ENCODE measurements around the gene ANAPC15.

ANAPC15 gene

DNA sequence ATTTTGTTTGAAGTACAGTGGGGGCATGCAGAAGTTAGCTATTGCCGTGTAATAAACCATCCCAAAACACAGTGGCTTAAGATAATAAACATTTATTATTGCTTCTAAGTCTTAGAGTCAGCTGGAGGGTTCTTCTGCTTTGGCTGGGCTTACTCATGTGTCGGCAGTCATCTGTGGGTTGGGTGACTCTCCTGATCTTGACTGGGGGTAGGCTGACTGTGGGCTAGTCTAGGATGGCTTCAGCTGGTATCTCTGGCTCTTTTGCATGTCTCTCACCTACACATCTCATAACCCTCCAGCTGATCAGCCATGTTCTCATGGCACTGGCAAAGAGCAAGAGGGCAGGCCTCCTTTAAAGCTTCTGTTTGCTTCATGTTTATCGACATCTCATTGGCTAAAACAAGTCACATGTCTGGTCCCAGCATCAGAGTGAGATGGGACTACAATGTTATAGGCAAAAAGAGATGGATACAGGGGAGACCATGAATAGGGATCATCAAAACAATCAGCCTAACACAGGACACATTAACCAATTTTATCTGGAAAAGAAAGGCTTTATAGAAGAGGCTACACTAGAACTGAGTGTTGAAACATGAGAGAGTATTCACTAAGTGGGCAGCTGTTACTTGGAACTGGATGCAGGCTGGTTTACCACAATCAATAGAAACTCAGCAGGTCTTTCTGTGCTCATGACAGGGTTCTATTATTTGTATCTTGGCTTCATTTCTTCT, 26.7 kb downstream of the ANAPC15 start:
- no peak for DNase-seq (ENCODE audit: low spot score)

DNA sequence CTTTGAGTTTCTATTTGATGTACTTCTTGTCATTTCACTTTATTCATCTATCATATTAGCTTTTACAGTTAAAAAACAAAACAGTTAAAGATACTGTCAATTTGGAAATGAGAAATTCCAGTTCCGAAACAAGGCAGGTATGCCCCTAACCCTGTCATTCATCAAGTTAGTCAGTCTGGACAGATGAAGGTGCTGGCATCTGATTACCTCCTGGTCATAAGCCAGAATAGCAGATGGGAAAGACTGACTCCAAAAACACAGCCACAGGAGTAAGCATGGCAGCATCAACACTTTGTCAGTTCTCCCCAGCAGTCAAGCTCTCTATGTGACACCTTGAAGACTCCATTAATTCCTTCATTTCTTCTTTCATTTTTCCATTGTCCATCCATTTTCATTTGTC, 27.5 kb downstream of the ANAPC15 start:
- DNase-seq (ENCODE audit: low spot score): no peak

DNA sequence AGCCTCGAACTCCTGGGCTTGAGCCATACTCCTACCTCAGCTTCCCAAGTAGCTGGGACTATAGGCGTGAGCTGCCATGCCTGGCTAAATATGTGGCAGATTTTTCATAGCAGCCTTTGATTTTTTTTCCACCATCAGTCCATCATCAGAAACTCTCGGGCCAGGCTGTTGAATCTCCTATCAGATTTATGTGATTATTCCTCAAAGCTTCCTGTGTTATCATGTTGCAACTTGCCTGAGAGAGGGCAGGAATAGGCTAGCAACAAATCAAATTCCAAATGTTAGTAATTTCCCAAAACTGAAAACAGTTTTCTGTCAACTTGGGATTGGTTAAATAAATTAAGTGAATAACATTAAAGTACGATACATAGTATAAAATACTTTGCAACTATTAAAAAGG, 28.4 kb downstream of the ANAPC15 start:
- no peak for DNase-seq (ENCODE audit: low spot score)

DNA sequence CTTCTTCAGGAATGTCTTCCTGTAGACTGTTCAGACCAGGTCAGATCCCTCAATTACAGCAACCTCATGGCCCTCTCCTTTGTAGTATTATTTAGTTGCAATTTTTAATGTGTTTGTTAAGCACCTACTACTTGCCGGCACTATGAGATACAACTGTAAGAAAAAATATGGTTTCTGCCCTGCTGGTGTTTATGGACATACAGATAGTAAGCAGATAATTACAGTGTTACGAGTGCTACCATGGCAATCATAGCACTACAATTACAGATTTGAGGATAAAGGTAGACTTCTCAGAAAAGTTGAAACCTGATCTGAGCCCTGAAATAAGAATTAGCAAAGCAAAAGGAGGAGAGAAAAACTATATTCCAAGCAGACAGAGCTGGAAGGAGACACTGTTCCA, 29.1 kb downstream of the ANAPC15 start:
- no peak for DNase-seq (ENCODE audit: low spot score)

DNA sequence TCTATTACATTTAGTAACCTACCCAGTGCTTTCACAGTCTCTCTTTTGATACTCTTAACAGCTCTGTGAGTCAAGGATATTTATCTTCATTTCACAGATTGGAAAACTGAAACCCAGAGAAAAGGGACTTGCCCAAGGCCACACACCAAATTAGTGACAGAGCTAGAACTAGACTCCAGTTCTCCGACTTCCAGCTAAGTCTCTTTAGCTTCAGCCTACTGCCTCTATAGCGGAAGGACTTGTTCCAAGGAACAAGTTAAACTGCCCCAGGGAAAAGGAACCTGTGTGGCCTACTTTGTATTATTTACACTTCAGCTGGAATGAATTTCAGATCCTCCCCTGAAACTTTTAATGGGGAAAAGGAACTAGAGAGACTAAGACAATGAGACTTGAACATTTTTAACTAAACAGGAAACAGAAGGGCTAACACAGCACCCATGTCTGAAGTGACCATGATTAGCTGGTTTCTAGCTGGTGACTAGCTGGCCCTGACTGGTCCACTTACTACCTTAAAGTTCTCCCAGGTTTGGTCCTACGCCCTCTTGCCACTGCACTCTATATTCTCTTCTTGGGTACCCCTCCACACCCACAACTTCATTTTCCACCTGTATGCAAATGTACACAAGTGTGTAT, 30.6 kb downstream of the ANAPC15 start:
- DNase-seq (ENCODE audit: low spot score): no peak

DNA sequence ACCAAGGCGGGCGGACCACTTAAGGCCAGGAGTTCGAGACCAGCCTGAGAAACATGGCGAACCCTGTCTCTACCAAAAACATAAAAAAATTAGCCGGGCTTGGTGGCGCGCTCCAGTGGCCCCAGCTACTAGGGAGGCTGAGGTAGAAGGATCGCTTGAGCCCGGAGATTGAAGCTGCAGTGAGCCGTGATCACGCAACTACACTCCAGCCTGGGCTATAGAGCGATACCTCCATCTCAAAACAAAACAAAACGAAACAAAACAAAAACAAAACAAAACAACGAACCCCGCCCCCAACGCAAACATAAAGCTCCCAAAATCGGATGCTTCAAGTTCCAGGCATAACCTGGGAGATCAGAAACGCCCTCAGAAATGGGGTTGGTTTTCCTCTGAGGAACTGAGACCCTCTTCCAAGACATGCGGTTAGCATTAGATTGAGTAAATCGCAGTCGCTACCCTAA, 31.3 kb downstream of the ANAPC15 start:
- no peak for DNase-seq (ENCODE audit: low spot score)

DNA sequence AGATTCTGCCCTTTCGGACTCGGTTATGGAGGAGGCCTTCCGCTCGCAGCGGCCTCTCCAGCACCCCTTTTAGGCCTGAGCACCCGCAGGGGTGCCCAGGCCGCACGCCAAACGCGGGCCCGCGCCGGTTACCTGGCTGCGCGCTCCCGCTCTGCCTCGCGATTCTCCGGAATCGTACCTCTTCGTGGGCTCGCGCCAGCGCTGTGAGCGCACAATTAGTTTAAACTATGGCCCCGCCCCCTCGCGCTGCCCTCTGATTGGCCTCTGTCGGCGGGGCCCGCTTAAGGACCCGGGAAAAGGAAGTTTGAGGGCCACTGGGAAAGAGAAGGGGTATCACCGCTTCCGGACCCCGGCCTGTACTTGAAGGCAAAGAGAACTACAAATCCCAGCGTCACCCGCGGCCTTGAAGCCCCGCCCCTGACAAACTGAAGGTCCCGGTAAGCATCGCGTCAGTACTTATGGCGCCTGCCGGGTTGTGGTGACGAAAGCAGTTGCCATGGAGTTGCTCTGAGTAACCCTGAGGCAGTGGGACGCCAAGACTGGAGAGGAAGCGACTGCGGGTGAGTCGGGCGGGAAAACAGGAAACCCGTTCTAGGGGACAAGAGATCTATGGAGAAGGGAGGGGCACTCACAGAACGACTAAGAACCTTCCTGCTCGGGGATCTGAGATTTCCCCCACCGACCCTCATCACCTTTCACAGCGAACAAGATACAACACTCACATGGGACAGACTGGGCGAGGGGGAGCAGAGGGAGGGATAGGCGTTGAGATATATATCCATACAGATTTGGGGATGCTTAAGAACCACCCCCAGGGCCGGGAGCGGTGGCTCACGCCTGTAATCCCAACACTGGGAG, 31.9 kb downstream of the ANAPC15 start, which contains the start of the genes LRRC51 and NUMA1:
Gene LRRC51 (plus strand): TSS at position 525 of the 858 bp plus-strand sequence. CDS start 8,234 bp downstream, outside the sequence.
Gene NUMA1 (minus strand): TSS at position 217 of the 858 bp plus-strand sequence. CDS start 44,599 bp downstream, outside the sequence.
- DNase-seq (ENCODE audit: low spot score): peak; percentile 99

DNA sequence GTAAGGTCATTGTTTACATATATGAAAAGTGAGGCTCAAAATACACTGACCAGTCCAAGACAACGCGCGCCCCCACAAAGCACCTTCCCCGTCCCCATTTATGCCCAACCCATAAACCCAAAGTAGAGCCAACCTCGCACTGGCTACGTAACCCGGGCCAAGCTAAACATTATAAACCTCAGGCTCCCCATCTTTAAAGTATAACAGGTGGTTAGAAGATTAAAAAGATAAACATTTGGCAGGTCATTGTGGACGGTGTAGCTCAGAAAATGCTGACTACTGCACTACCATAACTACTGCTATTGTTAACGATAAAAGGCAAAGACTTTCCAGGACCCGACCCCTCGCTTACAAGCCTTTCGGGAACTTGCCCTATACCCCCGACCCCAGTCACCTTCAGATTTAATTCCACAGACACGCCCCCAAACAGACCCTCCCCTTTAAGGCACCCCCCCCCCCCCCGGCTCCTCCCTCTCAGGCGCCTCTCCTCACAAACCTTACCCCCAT, 32.6 kb downstream of the ANAPC15 start:
- no peak for DNase-seq (ENCODE audit: low spot score)

DNA sequence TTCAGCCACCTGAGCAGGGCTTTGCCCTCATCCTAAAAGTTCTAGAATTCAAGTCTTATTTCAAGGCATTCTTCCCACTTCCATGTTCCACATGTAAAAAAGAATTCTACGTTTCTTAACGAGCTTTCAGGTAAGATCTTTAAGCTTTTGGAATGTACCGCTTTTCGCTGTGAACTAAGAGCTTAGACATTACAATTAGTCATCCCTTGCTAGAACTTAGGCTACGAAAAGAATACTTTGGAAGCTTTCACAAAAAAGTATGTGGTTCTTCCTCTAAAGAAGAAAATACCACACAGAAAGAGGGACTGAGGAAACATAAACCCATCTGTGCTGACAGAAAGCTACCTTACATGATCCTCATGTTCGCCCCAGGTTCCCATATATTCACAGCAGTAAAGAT, 34.0 kb downstream of the ANAPC15 start:
- no peak for DNase-seq (ENCODE audit: low spot score)

DNA sequence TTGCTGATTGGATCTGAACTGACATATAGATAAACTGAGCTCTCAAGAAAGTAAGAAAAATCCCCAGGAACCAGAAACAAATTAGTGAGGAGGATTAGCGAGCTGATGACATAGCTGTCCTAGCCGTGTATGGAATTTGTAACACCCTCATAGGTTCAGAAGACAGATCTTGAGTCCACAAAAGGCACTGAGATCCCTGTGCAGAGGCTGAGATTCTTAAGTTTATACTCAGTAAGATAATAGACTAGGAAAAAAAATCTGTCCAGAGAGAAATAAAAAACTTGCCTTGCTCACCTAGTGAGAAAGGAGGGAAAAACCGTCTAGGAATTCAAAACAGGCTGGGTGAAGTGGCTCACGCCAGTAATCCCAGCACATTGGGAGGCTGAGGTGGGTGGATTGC, 36.7 kb downstream of the ANAPC15 start:
- DNase-seq (ENCODE audit: low spot score): no peak

DNA sequence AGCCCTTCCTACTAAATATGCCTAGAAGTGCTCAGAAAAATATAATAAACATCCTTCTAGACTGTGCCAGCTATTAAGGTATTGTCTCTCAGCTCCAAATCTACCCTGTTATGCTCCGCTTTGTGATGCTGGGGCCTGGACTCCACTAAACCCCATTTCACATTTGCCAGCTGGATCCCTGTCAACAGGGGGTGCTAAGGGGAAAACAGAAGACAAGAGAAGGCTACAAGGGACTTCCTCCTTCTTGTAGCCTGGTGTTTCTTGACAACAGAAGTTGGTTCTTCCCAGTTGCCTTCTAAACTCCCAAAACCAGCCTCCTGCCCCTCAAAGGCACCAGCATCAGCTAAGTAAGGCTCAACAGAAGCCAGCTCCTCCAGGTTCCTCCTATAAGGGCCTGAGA, 37.4 kb downstream of the ANAPC15 start:
- no peak for DNase-seq (ENCODE audit: low spot score)

DNA sequence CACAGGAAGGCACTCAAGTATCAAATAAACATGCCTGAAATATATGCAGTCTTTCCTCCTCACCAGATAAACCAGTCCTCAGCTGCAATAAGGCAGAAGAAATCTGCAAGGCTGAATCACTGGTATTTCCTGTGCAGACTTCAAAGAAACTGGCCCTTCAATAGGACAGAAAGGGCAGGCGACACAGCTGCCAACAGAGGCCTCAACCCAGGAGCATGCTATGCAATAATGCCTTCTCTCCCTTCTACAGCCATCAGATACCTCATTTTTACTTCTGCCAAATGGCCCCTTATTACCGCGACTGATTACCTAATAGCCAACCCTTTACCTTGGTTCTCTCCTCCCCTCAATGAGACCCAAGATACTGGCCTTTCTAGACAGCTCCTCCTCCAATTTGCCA, 40.1 kb downstream of the ANAPC15 start:
- no peak for DNase-seq (ENCODE audit: low spot score)

DNA sequence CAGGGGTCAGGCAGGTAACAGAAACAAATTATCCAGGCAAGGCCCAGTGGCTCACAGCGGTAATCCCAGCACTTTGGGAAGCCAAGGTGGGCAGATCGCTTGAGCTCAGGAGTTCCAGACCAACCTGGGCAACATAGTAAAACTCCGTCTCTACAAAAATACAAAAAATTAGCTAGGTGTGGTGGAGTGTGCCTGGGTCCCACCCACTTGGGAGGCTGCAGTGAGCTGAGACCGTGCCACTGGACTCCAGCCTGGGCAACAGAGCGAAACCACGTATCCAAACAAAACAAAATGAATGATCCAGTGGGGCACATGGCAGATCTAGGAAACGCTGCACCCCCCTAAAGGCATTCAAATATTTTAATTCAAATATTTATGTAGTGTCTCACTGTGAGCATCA, 42.0 kb downstream of the ANAPC15 start:
- no peak for DNase-seq (ENCODE audit: low spot score)

DNA sequence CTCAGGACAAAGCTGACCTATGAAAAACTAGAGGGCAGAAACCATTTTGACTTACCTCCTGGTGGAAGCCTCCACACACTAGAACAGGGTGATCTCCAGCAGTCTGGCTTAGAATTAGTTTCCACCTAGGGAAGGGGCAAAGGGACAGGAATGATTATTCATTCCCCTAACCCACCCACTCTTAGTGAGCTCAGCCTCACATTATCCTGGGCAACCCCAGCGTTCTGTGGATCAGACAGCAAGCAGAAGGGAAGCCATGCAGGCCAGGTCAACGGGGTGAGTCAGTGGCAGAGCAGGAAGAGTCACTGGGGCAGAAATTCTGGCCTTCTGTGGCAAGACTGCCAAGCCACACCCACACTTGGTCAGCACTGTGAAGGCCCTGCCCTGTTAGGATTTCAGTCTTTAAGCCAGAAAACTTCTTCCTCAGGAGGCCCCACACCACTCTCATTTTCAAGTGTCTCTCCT, 42.7 kb downstream of the ANAPC15 start:
- DNase-seq (ENCODE audit: low spot score): no peak

DNA sequence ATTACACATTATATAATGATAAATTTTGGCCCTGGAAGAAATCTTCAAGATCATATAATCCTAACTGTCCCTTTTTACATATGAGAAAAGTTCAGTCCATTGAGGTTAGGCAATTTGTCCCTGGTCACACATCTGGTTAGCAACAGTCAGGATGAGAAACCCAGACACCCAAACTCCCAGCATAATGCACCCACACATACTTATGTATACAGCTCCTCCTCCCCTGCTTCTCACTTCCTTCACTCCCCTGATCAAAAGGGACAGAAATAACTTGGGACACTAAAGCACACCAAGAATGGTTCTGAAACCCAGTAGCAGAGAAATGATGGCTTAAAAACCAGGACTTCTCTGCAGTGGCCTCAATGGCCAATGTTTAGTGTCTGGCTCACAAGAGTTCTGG, 43.3 kb downstream of the ANAPC15 start:
- DNase-seq (ENCODE audit: low spot score): no peak

DNA sequence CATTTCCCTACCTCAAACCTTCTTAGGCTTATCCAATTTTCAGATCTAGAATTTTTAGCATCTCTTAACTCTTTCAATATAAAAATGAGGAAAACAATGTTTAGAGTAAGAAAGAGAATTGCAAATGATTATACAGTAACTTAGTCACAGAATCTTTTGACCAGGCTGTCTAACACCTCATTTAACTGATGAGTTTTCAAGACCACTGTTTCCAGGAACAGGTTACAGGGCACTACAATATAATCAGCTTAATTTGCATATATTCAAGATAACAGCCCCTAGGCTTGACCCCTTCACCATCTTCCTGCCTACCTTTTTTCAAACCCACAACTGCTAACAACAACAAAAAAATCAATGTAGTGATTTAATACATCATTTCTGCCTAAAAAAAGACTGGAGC, 44.8 kb downstream of the ANAPC15 start:
- no peak for DNase-seq (ENCODE audit: low spot score)

DNA sequence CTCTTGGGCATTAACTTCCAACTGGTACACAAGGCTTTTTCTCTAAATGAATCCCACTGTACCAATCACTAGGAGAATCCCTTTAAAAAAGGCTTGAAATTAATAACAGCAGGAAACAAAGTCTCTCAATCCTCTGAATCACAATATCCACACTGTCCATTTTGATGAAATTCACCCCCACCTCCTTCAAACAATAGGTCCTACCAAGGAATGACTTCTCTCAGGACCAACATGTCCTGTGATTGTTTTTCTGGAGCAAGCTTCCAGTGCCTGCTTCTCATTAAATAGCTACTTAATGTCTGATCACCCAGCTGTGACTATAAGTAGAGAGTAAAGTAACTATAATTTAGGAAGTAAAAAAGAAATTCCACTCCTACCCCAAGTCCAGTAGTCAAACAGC, 45.2 kb downstream of the ANAPC15 start:
- no peak for DNase-seq (ENCODE audit: low spot score)

DNA sequence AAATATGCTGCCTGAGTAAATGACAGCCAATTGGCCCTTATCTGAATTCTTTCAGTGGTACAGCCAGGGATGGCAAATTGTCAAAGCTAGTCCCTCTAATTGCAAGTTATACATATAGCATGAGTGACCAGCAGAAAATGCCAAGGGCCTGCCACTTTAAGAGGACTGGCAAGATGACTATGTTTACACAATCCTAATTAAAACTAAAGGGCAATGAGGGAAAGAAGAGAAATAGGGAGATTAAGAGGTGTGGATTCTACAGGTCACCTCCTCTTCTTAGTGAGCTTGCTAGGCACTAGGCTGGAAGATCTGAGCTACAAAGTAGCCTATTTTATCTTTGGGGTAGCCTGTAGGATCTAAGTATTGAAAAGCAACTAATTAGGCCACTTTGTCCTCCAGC, 45.6 kb downstream of the ANAPC15 start:
- no peak for DNase-seq (ENCODE audit: low spot score)

DNA sequence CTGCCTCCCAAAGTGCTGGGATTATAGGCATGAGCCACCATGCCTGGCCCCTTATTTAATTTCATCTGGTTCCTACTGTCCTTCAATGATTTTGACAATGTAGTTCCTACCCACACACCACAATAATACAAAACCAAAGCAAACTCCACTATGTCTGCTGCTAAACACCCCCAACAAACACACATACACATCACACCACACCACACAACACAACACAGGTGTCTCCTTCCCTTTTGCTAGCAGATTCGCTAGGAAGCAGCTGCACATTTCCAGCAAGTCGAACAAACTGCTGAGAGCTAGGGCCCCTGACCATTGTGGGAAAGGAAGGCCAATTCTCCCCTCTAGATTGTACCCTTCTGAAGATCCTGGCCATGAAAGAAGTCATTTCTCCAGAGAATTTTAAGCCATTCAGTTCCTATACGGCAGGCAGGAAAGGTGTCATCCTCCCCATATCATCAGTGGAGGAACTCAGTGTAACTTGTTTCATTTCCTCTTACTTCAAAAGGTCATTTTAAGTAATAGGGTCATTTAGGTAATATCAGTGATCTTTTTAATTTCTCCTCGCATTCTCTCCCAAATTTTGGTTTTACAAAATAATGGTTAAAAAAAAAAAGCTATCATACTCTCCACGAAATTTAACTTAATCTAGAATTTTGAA, 50.6 kb downstream of the ANAPC15 start:
- DNase-seq (ENCODE audit: low spot score): no peak

All from left forelimb (tissue), 1 donor.